Stimulated activated CD4-positive, alpha-beta T cell treated with anti-CD3 and anti-CD28 coated beads, Interleukin-15, amount 100 ng/mL, for 48 hours (primary cell): ENCODE measurements around the gene USP11.
A peak's percentile ranks its signal among the peaks of the same experiment; 100 is the strongest.

Experiments used
- DNase-seq, 2 donors: peaks; one replicate each; pipeline ENCODE4 v3.0.0-alpha.2; 2020; ENCODE audit warnings: low read depth in 2 of 2

The USP11 gene

GRCh38 chrX:47224266-47224895, 8.4 kb upstream of the USP11 start:
- no peak for DNase-seq

DNA sequence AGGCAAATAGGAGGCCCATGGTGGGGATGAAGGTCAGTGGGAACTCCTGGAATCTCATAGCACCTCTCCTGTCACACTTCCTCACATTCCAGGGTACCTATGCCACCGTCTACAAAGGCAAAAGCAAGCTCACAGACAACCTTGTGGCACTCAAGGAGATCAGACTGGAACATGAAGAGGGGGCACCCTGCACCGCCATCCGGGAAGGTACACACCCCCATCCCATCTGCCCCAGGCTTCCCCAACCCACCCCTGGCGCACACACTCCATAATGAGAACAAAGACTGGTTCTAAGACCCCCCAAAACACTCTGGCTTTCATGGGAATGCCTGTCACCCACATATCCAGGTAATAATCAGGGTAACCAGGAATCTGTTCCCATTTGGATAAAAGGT, 7.9 kb upstream of the USP11 start:
- DNase-seq, result no peak

- no peak for DNase-seq
Observed at GRCh38 chrX:47226071-47226470, 6.7 kb upstream of the USP11 start.

GRCh38 chrX:47226531-47227333, 6.1 kb upstream of the USP11 start:
- no peak for DNase-seq

DNA sequence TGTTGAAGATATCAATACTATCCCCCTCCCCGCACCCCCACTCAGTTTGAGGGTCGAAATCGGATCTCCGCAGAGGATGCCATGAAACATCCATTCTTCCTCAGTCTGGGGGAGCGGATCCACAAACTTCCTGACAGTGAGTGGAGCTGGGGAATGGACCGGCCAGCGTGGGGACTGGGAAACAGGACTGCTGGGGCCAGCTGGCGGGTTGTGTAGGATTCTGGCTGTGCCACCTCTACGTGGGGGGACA, 5.5 kb upstream of the USP11 start:
- no peak for DNase-seq

DNA sequence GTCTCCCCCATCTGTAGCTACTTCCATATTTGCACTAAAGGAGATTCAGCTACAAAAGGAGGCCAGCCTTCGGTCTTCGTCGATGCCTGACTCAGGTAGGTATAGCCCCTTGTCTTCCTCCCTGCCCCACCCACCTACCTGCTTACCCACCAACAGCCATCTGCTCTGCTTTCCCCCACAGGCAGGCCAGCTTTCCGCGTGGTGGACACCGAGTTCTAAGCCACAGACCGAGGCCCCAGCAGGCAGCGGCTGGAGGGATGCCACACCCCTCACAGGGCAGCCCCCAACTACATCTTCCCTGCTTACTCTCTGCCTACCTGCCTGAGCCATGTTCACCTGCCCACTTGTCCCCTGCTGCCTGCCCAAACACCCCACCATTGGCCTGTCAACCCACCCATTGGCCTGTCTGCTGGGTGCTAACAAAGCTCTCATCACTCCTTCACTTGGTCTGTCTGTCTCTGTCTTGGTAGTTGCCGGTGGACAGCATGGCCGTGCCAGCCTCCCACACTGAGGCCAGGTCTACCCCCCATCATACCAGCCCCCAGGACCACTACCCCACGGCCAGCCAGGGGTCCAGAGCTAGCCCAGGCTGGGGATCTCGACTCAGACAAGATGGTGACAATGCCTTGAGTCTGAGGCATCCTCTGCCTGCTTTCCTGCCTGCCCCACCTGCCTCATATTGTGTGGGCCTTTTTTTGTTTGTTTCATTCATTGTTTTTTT, 4.1 kb upstream of the USP11 start:
- no peak for DNase-seq

GRCh38 chrX:47229427-47229826, 3.4 kb upstream of the USP11 start:
- no peak for DNase-seq

- DNase-seq, result no peak
Observed at GRCh38 chrX:47230136-47230868, 2.5 kb upstream of the USP11 start.

DNA sequence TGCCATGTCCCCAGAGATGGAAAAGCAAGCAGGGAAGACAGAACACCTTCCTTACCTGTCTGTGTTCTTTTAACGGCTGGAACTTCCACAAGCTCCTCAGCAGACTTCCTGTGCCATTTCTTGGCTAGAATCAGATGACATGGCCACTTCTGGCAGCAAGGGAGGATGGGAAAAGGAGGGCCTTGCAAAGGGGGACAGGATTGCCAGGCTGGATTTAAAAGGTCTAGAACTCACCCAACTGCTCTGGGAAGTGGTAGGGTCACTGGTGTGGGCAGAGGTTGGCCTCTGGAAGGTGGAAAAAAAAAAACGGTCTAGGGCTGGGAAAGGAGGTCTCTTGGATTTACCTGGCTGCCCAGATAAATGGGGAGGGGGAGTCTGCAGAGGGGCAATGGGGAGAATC, 1.6 kb upstream of the USP11 start:
- DNase-seq, result no peak

- DNase-seq, result no peak
Observed at GRCh38 chrX:47232197-47232802, 509 bp upstream of the USP11 start.

DNA sequence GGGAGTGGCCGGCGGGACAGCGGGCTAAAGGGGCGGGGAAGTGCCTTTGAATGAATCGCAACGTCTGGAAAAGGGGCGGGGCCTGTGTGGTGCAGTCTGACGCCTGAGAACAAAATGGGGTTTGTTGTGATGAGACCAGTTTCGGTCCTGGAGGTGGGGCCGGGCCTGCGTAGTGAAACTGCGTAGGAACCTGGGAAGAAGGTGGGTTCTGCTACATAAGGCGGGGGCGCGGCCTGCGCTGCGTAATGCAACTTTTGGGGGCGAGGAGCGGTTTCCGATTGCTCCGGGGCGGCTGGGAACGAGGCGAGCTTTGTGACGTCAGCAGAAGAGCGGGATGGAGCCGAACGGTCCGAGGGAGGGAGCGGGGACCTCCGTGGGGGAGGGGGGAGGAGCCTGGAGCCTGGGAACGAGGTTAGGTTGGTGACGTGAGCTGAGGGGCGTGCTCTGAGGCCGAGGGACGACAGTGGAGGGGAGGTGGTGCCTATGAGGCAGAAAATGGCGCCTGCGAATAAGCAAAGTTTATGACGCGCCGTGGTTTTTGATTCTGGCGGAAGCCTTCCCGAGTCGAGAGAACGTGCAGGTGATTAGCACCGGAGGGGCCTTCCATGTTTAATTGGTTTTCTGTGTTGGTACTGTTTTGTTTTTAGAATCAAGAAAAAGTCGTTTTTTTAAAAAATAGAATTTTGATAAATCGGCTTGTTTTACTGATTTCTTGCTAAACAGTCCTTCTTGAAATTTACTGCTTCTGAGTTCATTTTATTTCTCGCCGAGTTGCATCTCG, 714 bp downstream of the USP11 start:
- DNase-seq, result peak; percentile 89 to 91

GRCh38 chrX:47234583-47234982, 1.8 kb downstream of the USP11 start:
- no peak for DNase-seq

DNA sequence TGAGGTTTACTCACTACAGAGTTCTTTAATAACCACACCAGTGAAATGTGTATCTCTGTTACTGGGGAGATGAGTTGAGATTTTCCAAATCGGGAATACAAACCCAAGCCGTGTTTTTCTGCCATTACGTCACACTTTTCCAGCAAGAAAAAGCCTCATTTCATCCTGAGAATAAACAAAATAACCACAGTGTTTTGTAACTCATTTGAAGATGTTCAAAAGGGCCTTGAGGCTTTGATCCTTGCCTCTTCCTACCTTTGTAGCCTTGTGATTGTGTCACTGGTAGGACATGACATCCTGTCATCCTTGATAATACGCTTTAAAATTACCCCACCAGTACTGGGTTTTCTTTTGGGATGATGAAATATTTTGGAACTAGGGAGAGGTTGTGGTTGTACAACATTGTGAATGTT, 2.9 kb downstream of the USP11 start:
- no peak for DNase-seq

GRCh38 chrX:47239199-47239598, 6.4 kb downstream of the USP11 start:
- no peak for DNase-seq

GRCh38 chrX:47239898-47240545, 7.2 kb downstream of the USP11 start:
- DNase-seq, result no peak

DNA sequence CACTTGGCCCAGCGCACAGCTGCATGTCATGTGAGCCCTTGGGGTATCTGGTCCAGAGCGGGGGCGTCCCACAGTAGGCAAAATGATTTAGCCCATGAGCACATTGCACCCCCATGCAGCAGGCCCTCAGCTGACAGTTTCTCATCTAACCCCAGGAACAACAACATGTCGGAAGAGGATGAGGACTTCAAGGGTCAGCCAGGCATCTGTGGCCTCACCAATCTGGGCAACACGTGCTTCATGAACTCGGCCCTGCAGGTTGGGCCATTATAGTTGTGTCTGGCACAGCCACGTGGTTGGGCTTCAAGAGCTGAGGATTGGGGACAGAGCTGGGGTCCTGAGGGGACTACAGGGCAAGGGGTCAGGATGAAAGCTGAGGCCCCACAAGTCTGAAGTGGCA, 7.8 kb downstream of the USP11 start:
- DNase-seq, result no peak

DNA sequence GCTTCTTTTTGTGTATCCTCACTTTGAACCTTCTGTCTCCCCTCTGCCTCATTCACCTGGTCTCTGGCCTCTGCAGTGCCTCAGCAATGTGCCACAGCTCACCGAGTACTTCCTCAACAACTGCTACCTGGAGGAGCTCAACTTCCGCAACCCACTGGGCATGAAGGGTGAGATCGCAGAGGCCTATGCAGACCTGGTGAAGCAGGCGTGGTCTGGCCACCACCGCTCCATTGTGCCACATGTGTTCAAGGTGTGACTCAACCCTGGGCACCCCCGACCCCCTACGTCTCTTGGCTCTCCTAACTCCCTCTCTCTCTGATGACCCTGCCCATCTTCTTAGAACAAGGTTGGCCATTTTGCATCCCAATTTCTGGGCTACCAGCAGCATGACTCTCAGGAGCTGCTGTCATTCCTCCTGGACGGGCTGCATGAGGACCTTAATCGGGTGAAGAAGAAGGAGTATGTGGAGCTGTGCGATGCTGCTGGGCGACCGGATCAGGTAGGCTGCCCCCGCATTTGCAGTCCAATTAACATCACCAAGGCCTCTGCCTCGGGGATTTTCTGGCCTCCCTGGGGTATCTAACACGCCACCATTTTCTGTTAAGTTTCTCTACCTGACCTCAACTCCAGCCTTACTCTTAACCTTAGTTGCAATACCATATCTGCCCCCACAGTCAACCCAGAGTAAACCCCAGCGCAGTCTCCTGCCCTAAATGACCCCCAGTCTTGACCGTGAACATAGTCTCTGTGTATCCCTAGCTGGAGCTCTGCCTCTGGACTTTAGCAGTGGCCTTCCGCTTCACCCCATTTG, 8.6 kb downstream of the USP11 start:
- no peak for DNase-seq

- no peak for DNase-seq
Observed at GRCh38 chrX:47242321-47242720, 9.5 kb downstream of the USP11 start.

DNA sequence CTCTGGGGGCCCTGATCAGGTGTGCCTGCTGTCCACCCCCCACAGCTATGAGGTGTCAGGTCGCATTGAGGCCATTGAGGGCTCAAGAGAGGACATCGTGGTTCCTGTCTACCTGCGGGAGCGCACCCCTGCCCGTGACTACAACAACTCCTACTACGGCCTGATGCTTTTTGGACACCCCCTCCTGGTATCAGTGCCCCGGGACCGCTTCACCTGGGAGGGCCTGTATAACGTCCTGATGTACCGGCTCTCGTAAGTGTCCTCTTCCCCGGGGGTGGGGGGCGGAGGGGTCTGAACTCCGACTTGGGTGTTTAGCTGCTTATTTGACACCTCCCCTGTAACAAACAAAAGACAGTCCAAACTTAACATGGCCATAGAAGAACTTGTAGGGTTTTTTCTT, 10.5 kb downstream of the USP11 start:
- DNase-seq, result no peak

DNA sequence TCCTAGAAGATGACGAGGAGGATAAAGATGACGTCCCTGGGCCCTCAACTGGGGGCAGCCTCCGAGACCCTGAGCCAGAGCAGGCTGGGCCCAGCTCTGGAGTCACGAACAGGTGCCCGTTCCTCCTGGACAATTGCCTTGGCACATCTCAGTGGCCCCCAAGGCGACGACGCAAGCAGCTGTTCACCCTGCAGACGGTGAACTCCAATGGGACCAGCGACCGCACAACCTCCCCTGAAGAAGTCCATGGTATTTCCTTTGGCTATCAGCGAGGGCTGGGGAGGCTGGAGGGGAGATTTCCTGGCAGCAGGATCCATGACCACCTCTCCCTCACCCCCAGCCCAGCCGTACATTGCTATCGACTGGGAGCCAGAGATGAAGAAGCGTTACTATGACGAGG, 11.9 kb downstream of the USP11 start:
- no peak for DNase-seq
